Measurements from ENCODE around the gene GRIP1. TPM values are rescaled to one million over a fixed set of nuclear protein-coding genes. Genes with fewer than 3 reads are reported as not detected.

GRIP1 gene
- total RNA-seq, 1 donor from 2014 or later = not detected

GRCh38 chr12:66708704-66709456 is 30.0 kb upstream of the GRIP1 start:
- H3K4me3 Mint-ChIP-seq = no peak overlapping the region
- H3K27me3 Mint-ChIP-seq (ENCODE audit: insufficient read depth) = peaks cover 7% of the 10 kb centered on the region
- peaks cover 12% of the 10 kb centered on the region for H3K4me1 Mint-ChIP-seq (ENCODE audit: low read depth)
- no peak overlapping the region for H3K27ac Mint-ChIP-seq
- no peaks in the 10 kb centered on the region for H3K36me3 Mint-ChIP-seq (ENCODE audit: low read depth)
- no peaks in the 10 kb centered on the region for H3K9me3 Mint-ChIP-seq
- intact Hi-C loops (cut with micrococcal nuclease) = loop anchor here (5.0 kb wide), 1 partner anchor 153 kb away; no protein-coding TSS in a partner anchor
- DNase-seq (ENCODE audit: low spot score) = no peak

- Mint-ChIP-seq H3K27me3 (ENCODE audit: insufficient read depth) (peaks cover 22% of the 10 kb centered on the region), H3K27ac (no peak overlapping the region), H3K4me1 (ENCODE audit: low read depth) (no peaks in the 10 kb centered on the region), H3K4me3 (no peak overlapping the region), H3K9me3 (no peaks in the 10 kb centered on the region), H3K36me3 (ENCODE audit: low read depth) (no peaks in the 10 kb centered on the region)
- no peak for DNase-seq (ENCODE audit: low spot score)
- intact Hi-C loops (cut with micrococcal nuclease) = loop anchor here (5.0 kb wide), 1 partner anchor 155 kb away; no protein-coding TSS in a partner anchor
Measured at GRCh38 chr12:66707002-66707697, 28.3 kb upstream of the GRIP1 start.

GRCh38 chr12:66699738-66700482 is 21.0 kb upstream of the GRIP1 start:
- H3K36me3 Mint-ChIP-seq (ENCODE audit: low read depth) = no peaks in the 10 kb centered on the region
- no peaks in the 10 kb centered on the region for H3K4me1 Mint-ChIP-seq (ENCODE audit: low read depth)
- H3K27me3 Mint-ChIP-seq (ENCODE audit: insufficient read depth) = peaks cover 38% of the 10 kb centered on the region
- no peak overlapping the region for H3K27ac Mint-ChIP-seq
- DNase-seq (ENCODE audit: low spot score) = no peak
- no peak overlapping the region for H3K4me3 Mint-ChIP-seq
- intact Hi-C loops (cut with micrococcal nuclease) = loop anchor here (10.0 kb wide), 1 partner anchor 295 kb away; no protein-coding TSS in a partner anchor
- no peaks in the 10 kb centered on the region for H3K9me3 Mint-ChIP-seq

- H3K27ac Mint-ChIP-seq = no peak overlapping the region
- H3K9me3 Mint-ChIP-seq = no peaks in the 10 kb centered on the region
- DNase-seq (ENCODE audit: low spot score) = no peak
- H3K4me3 Mint-ChIP-seq = no peak overlapping the region
- intact Hi-C loops (cut with micrococcal nuclease) = loop anchor here (10.0 kb wide), 1 partner anchor 294 kb away; no protein-coding TSS in a partner anchor
- peaks cover 35% of the 10 kb centered on the region for H3K27me3 Mint-ChIP-seq (ENCODE audit: insufficient read depth)
- H3K36me3 Mint-ChIP-seq (ENCODE audit: low read depth) = no peaks in the 10 kb centered on the region
- no peaks in the 10 kb centered on the region for H3K4me1 Mint-ChIP-seq (ENCODE audit: low read depth)
Measured at GRCh38 chr12:66698558-66698957, 19.7 kb upstream of the GRIP1 start.

- no peak overlapping the region for H3K27ac Mint-ChIP-seq
- DNase-seq (ENCODE audit: low spot score) = no peak
- peaks cover 23% of the 10 kb centered on the region for H3K27me3 Mint-ChIP-seq (ENCODE audit: insufficient read depth)
- H3K4me1 Mint-ChIP-seq (ENCODE audit: low read depth) = no peaks in the 10 kb centered on the region
- H3K9me3 Mint-ChIP-seq = no peaks in the 10 kb centered on the region
- no peaks in the 10 kb centered on the region for H3K36me3 Mint-ChIP-seq (ENCODE audit: low read depth)
- H3K4me3 Mint-ChIP-seq = no peak overlapping the region
- intact Hi-C loops (cut with micrococcal nuclease) = loop anchor here (10.0 kb wide), 1 partner anchor 293 kb away; no protein-coding TSS in a partner anchor
Measured at GRCh38 chr12:66697404-66697803, 18.5 kb upstream of the GRIP1 start.

- Mint-ChIP-seq H3K27me3 (ENCODE audit: insufficient read depth) (peaks cover 18% of the 10 kb centered on the region), H3K4me3 (no peak overlapping the region), H3K9me3 (no peaks in the 10 kb centered on the region), H3K4me1 (ENCODE audit: low read depth) (no peaks in the 10 kb centered on the region), H3K27ac (no peak overlapping the region), H3K36me3 (ENCODE audit: low read depth) (no peaks in the 10 kb centered on the region)
- DNase-seq (ENCODE audit: low spot score) = no peak
- intact Hi-C loops (cut with micrococcal nuclease) = loop anchor here (1.0 to 10.0 kb wide), 6 partner anchors 166 to 1804 kb away; no protein-coding TSS in a partner anchor
Measured at GRCh38 chr12:66694666-66695613, 16.1 kb upstream of the GRIP1 start.

- no peaks in the 10 kb centered on the region for H3K9me3 Mint-ChIP-seq
- no peaks in the 10 kb centered on the region for H3K4me1 Mint-ChIP-seq (ENCODE audit: low read depth)
- H3K36me3 Mint-ChIP-seq (ENCODE audit: low read depth) = no peaks in the 10 kb centered on the region
- intact Hi-C loops (cut with micrococcal nuclease) = loop anchor here (1.0 to 10.0 kb wide), 6 partner anchors 167 to 1803 kb away; no protein-coding TSS in a partner anchor
- no peak overlapping the region for H3K27ac Mint-ChIP-seq
- H3K27me3 Mint-ChIP-seq (ENCODE audit: insufficient read depth) = peaks cover 14% of the 10 kb centered on the region
- H3K4me3 Mint-ChIP-seq = no peak overlapping the region
- DNase-seq (ENCODE audit: low spot score) = no peak
Measured at GRCh38 chr12:66693901-66694513, 15.1 kb upstream of the GRIP1 start.

- no peaks in the 10 kb centered on the region for H3K9me3 Mint-ChIP-seq
- no peak for DNase-seq (ENCODE audit: low spot score)
- H3K36me3 Mint-ChIP-seq (ENCODE audit: low read depth) = no peaks in the 10 kb centered on the region
- intact Hi-C loops (cut with micrococcal nuclease) = loop anchor here (5.0 to 10.0 kb wide), 2 partner anchors 288 to 586 kb away; no protein-coding TSS in a partner anchor
- no peak overlapping the region for H3K27ac Mint-ChIP-seq
- H3K27me3 Mint-ChIP-seq (ENCODE audit: insufficient read depth) = peaks cover 10% of the 10 kb centered on the region
- H3K4me3 Mint-ChIP-seq = no peak overlapping the region
- H3K4me1 Mint-ChIP-seq (ENCODE audit: low read depth) = no peaks in the 10 kb centered on the region
Measured at GRCh38 chr12:66692986-66693385, 14.1 kb upstream of the GRIP1 start.

GRCh38 chr12:66692170-66692569 is 13.3 kb upstream of the GRIP1 start:
- DNase-seq (ENCODE audit: low spot score) = no peak
- Mint-ChIP-seq H3K36me3 (ENCODE audit: low read depth) (no peaks in the 10 kb centered on the region), H3K4me3 (no peak overlapping the region), H3K4me1 (ENCODE audit: low read depth) (no peaks in the 10 kb centered on the region), H3K9me3 (no peaks in the 10 kb centered on the region), H3K27ac (no peak overlapping the region), H3K27me3 (ENCODE audit: insufficient read depth) (peaks cover 6% of the 10 kb centered on the region)
- intact Hi-C loops (cut with micrococcal nuclease) = loop anchor here (5.0 to 10.0 kb wide), 2 partner anchors 287 to 585 kb away; no protein-coding TSS in a partner anchor

GRCh38 chr12:66688846-66689439 is 10.1 kb upstream of the GRIP1 start:
- Mint-ChIP-seq H3K27me3 (ENCODE audit: insufficient read depth) (peaks cover 4% of the 10 kb centered on the region), H3K4me3 (no peak overlapping the region), H3K4me1 (ENCODE audit: low read depth) (no peaks in the 10 kb centered on the region), H3K27ac (no peak overlapping the region), H3K36me3 (ENCODE audit: low read depth) (no peaks in the 10 kb centered on the region), H3K9me3 (no peaks in the 10 kb centered on the region)
- no peak for DNase-seq (ENCODE audit: low spot score)
- intact Hi-C loops (cut with micrococcal nuclease) = loop anchor here (1.0 kb wide), 1 partner anchor 172 kb away; no protein-coding TSS in a partner anchor

- H3K4me1 Mint-ChIP-seq (ENCODE audit: low read depth) = no peaks in the 10 kb centered on the region
- no peak for DNase-seq (ENCODE audit: low spot score)
- H3K9me3 Mint-ChIP-seq = no peaks in the 10 kb centered on the region
- no peak overlapping the region for H3K4me3 Mint-ChIP-seq
- H3K27me3 Mint-ChIP-seq (ENCODE audit: insufficient read depth) = peaks cover 18% of the 10 kb centered on the region
- no peak overlapping the region for H3K27ac Mint-ChIP-seq
- no peaks in the 10 kb centered on the region for H3K36me3 Mint-ChIP-seq (ENCODE audit: low read depth)
- intact Hi-C loops (cut with micrococcal nuclease) = no loop called here
Measured at GRCh38 chr12:66684222-66684621, 5.3 kb upstream of the GRIP1 start.

Data from activated T-helper 1 cell treated with anti-CD3 and anti-CD28 coated beads, Interleukin-12 subunit alpha, Interleukin-12 subunit beta, Interleukin-2, Interleukin-4 antibody, amounts not matched to agents 30 ng/mL and 10 ng/mL and 1 ng/mL, durations not matched to agents 14 hours and 24 hours and 36 hours (primary cell).